DOHH2 (cell line): ENCODE data around the gene NFKB1.

Experiments used
- H3F3A ChIP-seq: fragments of 200-600 bp; sonication (generic), shearing (Covaris generic); 2 replicates; pipeline ENCODE4 v1.6.0; 2016; ENCODE audit warnings: antibody characterized with exemption, mild to moderate bottlenecking; ENCODE audit not compliant: control insufficient read depth, insufficient read depth
- H3K27ac ChIP-seq: fragments of 200-600 bp; sonication (generic); 2 replicates; pipeline ENCODE4 v1.5.1; 2014; ENCODE audit warnings: low read depth, mild to moderate bottlenecking, low read length, moderate library complexity
- H3K27me3 ChIP-seq: fragments of 200-600 bp; sonication (generic); 2 replicates; pipeline ENCODE4 v1.6.1; 2014; ENCODE audit warnings: mild to moderate bottlenecking, low read length, mixed read lengths; ENCODE audit not compliant: control insufficient read depth
- H3K36me3 ChIP-seq: fragments of 200-600 bp; sonication (generic); 2 replicates; pipeline ENCODE4 v1.6.1; 2014; ENCODE audit warnings: mild to moderate bottlenecking, low read length, moderate library complexity, mixed read lengths; ENCODE audit not compliant: control insufficient read depth
- H3K4me1 ChIP-seq: fragments of 200-600 bp; sonication (generic); 2 replicates; pipeline ENCODE4 v1.6.1; 2014; ENCODE audit warnings: mild to moderate bottlenecking, low read length, mixed read lengths; ENCODE audit not compliant: control insufficient read depth
- H3K4me2 ChIP-seq: fragments of 200-600 bp; sonication (generic); 2 replicates; pipeline ENCODE4 v1.6.0; 2014; ENCODE audit warnings: mild to moderate bottlenecking, low read length, moderate library complexity
- H3K4me3 ChIP-seq: fragments of 200-600 bp; sonication (generic); 2 replicates; pipeline ENCODE4 v1.5.1; 2014; ENCODE audit warnings: mild to moderate bottlenecking, low read length, mixed read lengths
- H3K79me2 ChIP-seq: fragments of 200-600 bp; sonication (generic); 2 replicates; pipeline ENCODE4 v1.6.1; 2014; ENCODE audit warnings: mild to moderate bottlenecking, low read length, mixed read lengths; ENCODE audit not compliant: control insufficient read depth
- H3K9me2 ChIP-seq: fragments of 200-600 bp; sonication (generic); replicated peaks from 2 replicates; pipeline ENCODE4 v1.6.1; 2014; ENCODE audit warnings: mild to moderate bottlenecking, low read length, mixed read lengths; ENCODE audit not compliant: control insufficient read depth
- H3K9me3 ChIP-seq: fragments of 200-600 bp; sonication (generic); 2 replicates; pipeline ENCODE4 v1.6.1; 2014; ENCODE audit warnings: antibody characterized with exemption, low read length, mixed read lengths; ENCODE audit not compliant: control insufficient read depth, insufficient read depth
- H4K20me1 ChIP-seq: fragments of 200-600 bp; sonication (generic); 2 replicates; pipeline ENCODE4 v1.6.0; 2014; ENCODE audit warnings: low read depth, mild to moderate bottlenecking, antibody characterized with exemption, low read length, moderate library complexity; ENCODE audit not compliant: control insufficient read depth, insufficient read depth
- CTCF ChIP-seq: fragments of 200-600 bp; sonication (generic); IDR thresholded peaks from one replicate; pipeline ENCODE4 v1.5.1; 2014; ENCODE audit warnings: antibody characterized with exemption, mild to moderate bottlenecking, low read depth, low read length; ENCODE audit not compliant: poor library complexity, severe bottlenecking
- EZH2phosphoT487 ChIP-seq: fragments of 200-600 bp; sonication (generic); IDR thresholded peaks from 2 replicates; pipeline ENCODE4 v1.6.1; 2017; ENCODE audit warnings: borderline replicate concordance, mild to moderate bottlenecking, antibody characterized with exemption, low read length, moderate library complexity, mixed read lengths

NFKB1 gene

GRCh38 chr4:102469806-102470205 lies 31.4 kb upstream of the NFKB1 start:
- Histone ChIP-seq H3K36me3 (no peaks in the 10 kb centered on the region), H3K79me2 (no peaks in the 10 kb centered on the region), H3K27ac (no peak overlapping the region), H3K9me3 (no peaks in the 10 kb centered on the region), H3F3A (no peaks in the 10 kb centered on the region), H4K20me1 (no peaks in the 10 kb centered on the region), H3K4me1 (peaks cover 3% of the 10 kb centered on the region; the same call in 1 of the 2 replicates), H3K9me2 (no peaks in the 10 kb centered on the region), H3K4me2 (no peak overlapping the region), H3K27me3 (no peaks in the 10 kb centered on the region), H3K4me3 (no peak overlapping the region)
- TF ChIP-seq EZH2phosphoT487 (no peak), CTCF (no peak)

GRCh38 chr4:102472441-102473013 lies 28.6 kb upstream of the NFKB1 start:
- H3K36me3 ChIP-seq = no peaks in the 10 kb centered on the region
- H3K4me3 ChIP-seq = no peak overlapping the region
- H3F3A ChIP-seq = no peaks in the 10 kb centered on the region
- H3K9me2 ChIP-seq = no peaks in the 10 kb centered on the region
- H3K9me3 ChIP-seq = no peaks in the 10 kb centered on the region
- TF ChIP-seq EZH2phosphoT487 (no peak), CTCF (no peak)
- no peak overlapping the region for H3K27ac ChIP-seq
- no peaks in the 10 kb centered on the region for H4K20me1 ChIP-seq
- H3K79me2 ChIP-seq = no peaks in the 10 kb centered on the region
- peaks cover 3% of the 10 kb centered on the region; the same call in 1 of the 2 replicates for H3K4me1 ChIP-seq
- no peak overlapping the region for H3K4me2 ChIP-seq
- no peaks in the 10 kb centered on the region for H3K27me3 ChIP-seq

GRCh38 chr4:102473476-102473875 lies 27.7 kb upstream of the NFKB1 start:
- Histone ChIP-seq H3K4me1 (peaks cover 3% of the 10 kb centered on the region; the same call in 1 of the 2 replicates), H3K79me2 (no peaks in the 10 kb centered on the region), H3K36me3 (no peaks in the 10 kb centered on the region), H4K20me1 (no peaks in the 10 kb centered on the region), H3K9me2 (no peaks in the 10 kb centered on the region), H3K9me3 (no peaks in the 10 kb centered on the region; the same call in 1 of the 2 replicates), H3K27ac (no peak overlapping the region), H3F3A (no peaks in the 10 kb centered on the region), H3K4me3 (no peak overlapping the region), H3K27me3 (no peaks in the 10 kb centered on the region), H3K4me2 (no peak overlapping the region)
- TF ChIP-seq CTCF = no peak
- TF ChIP-seq EZH2phosphoT487 = no peak
